Measurements from ENCODE around the gene DIPK1B. TPM values are rescaled to one million over a fixed set of nuclear protein-coding genes. Genes with fewer than 3 reads are reported as not detected.

DIPK1B gene
- total RNA-seq, 1 donor from 2014 or later, result 17.1 TPM

DNA sequence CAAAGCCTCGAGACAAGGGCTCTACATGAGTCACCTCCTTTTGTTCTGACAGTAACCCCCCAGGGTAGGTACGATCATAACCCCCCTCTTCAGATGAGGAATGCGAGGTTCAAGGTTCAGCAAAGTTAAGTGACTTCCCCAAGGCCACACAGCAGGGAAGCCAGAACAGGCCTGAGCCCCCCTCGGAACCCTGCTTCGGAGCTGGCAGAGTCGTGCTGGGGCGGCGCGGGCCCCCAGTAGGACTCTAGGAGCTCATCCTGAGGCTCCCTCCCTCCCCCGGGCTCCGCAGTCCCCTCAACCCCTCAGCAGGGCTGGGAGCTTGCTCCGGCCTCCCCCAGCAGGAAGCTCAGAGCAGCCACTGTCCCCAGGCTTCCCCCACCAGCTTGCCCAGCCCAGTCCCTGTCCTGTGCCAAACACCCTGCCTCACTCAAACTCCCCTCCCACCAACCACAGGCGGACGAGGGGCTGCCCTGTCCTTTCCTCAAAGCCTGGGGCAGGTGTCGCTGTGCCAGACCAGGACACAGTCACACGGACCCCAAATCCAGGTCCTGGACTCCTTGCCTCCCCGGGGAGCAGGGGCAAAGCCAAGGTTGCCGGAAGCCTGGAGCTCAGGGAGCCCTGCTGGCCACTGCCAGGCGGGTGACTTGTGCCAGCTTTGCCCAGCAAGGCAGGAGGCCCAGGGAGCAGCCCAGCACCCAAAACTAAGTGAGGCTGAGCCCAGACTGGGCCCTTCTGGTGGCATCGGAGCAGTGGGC is 30.2 kb upstream of the DIPK1B start:
- TF ChIP-seq CTCF (IDR thresholded peaks at IDR 0.05; ENCODE audit: insufficient read depth, low read length, poor library complexity, severe bottlenecking), result no peak
- DNase-seq (ENCODE audit: low read depth), result no peak
- H3K4me3 ChIP-seq (ENCODE audit: low read depth, low read length), result no peak overlapping the region
- H3K36me3 ChIP-seq (ENCODE audit: control insufficient read depth, insufficient read depth, low read length), result peaks cover 1% of the 10 kb centered on the region
- H3K27me3 ChIP-seq (ENCODE audit: control insufficient read depth, insufficient read depth, low read length), result no peaks in the 10 kb centered on the region

GRCh38 chr9:136682710-136683109 is 29.7 kb upstream of the DIPK1B start:
- no peak for TF ChIP-seq CTCF (IDR thresholded peaks at IDR 0.05; ENCODE audit: insufficient read depth, low read length, poor library complexity, severe bottlenecking)
- no peak overlapping the region for H3K4me3 ChIP-seq (ENCODE audit: low read depth, low read length)
- peaks cover 1% of the 10 kb centered on the region for H3K36me3 ChIP-seq (ENCODE audit: control insufficient read depth, insufficient read depth, low read length)
- no peaks in the 10 kb centered on the region for H3K27me3 ChIP-seq (ENCODE audit: control insufficient read depth, insufficient read depth, low read length)
- DNase-seq (ENCODE audit: low read depth), result no peak

GRCh38 chr9:136683173-136683745 is 29.1 kb upstream of the DIPK1B start:
- TF ChIP-seq CTCF (IDR thresholded peaks at IDR 0.05; ENCODE audit: insufficient read depth, low read length, poor library complexity, severe bottlenecking), result no peak
- peaks cover 1% of the 10 kb centered on the region for H3K36me3 ChIP-seq (ENCODE audit: control insufficient read depth, insufficient read depth, low read length)
- no peak overlapping the region for H3K4me3 ChIP-seq (ENCODE audit: low read depth, low read length)
- no peaks in the 10 kb centered on the region for H3K27me3 ChIP-seq (ENCODE audit: control insufficient read depth, insufficient read depth, low read length)
- no peak for DNase-seq (ENCODE audit: low read depth)

- H3K27me3 ChIP-seq (ENCODE audit: control insufficient read depth, insufficient read depth, low read length), result no peaks in the 10 kb centered on the region
- no peak for TF ChIP-seq CTCF (IDR thresholded peaks at IDR 0.05; ENCODE audit: insufficient read depth, low read length, poor library complexity, severe bottlenecking)
- peaks cover 1% of the 10 kb centered on the region for H3K36me3 ChIP-seq (ENCODE audit: control insufficient read depth, insufficient read depth, low read length)
- DNase-seq (ENCODE audit: low read depth), result no peak
- H3K4me3 ChIP-seq (ENCODE audit: low read depth, low read length), result no peak overlapping the region
These were observed 28.6 kb upstream of the DIPK1B start for GRCh38 chr9:136683755-136684154.

- no peak for TF ChIP-seq CTCF (IDR thresholded peaks at IDR 0.05; ENCODE audit: insufficient read depth, low read length, poor library complexity, severe bottlenecking)
- Histone ChIP-seq H3K27me3 (ENCODE audit: control insufficient read depth, insufficient read depth, low read length) (no peaks in the 10 kb centered on the region), H3K36me3 (ENCODE audit: control insufficient read depth, insufficient read depth, low read length) (peaks cover 1% of the 10 kb centered on the region)
These were observed 28.0 kb upstream of the DIPK1B start for GRCh38 chr9:136684339-136684738.

More at GRCh38 chr9:136684339-136684738, 28.0 kb upstream of the DIPK1B start:
- DNase-seq (ENCODE audit: low read depth), result no peak
- no peak overlapping the region for H3K4me3 ChIP-seq (ENCODE audit: low read depth, low read length)
